Right atrium auricular region (tissue), 2 donors: ENCODE measurements around the gene RAPGEF2. TPM values are rescaled to one million over a fixed set of nuclear protein-coding genes. Genes with fewer than 3 reads are reported as not detected.

ENCODE experiments used
- DNase-seq: peaks from one replicate; pipeline ENCODE4 v3.0.0-alpha.2; 2019; ENCODE audit warnings: low spot score
- H3K27ac ChIP-seq, 2 donors: fragments of 200-600 bp; sonication (generic); 1 replicate in 1 of 2; 2 replicates in 1 of 2; pipeline ENCODE4 v1.5.1; 2016 to 2019
- H3K27me3 ChIP-seq, 2 donors: fragments of 200-600 bp; sonication (generic); one replicate each; pipeline versions ENCODE4 v1.5.1 to v1.6.0; 2017 to 2019
- H3K36me3 ChIP-seq: fragments of 200-600 bp; sonication (generic); one replicate; pipeline ENCODE4 v1.5.1; 2016
- H3K4me1 ChIP-seq, 2 donors: fragments of 200-600 bp; sonication (generic); one replicate each; pipeline versions ENCODE4 v1.5.1 to v1.6.0; 2017 to 2019
- H3K4me3 ChIP-seq, 2 donors: fragments of 200-600 bp; sonication (generic); 1 replicate in 1 of 2; 2 replicates in 1 of 2; pipeline ENCODE4 v1.5.1; 2017 to 2019; ENCODE audit warnings: mild to moderate bottlenecking in 1 of 2, moderate library complexity in 1 of 2
- H3K9me3 ChIP-seq, 2 donors: fragments of 200-600 bp; sonication (generic); one replicate each; pipeline ENCODE4 v1.5.1; 2019
- CTCF ChIP-seq, 2 donors: fragments of 200-600 bp; sonication (generic); IDR thresholded peaks; one replicate each; pipeline ENCODE4 v1.5.1; 2019; ENCODE audit warnings: antibody characterized with exemption in 2 of 2
- total RNA-seq, 2 donors: library from RNA; depleted of rRNA; stranded (reverse); fragments of >200 nt; gene quantifications; one replicate each; pipeline ENCODE4 v1.1.0, GENCODE V29; 2016

The RAPGEF2 gene
- total RNA-seq, 2 donors from 2014 or later: 49.8 to 51.5 TPM

- no peaks in the 10 kb centered on the region for H3K9me3 ChIP-seq
- TF ChIP-seq CTCF (IDR thresholded peaks at IDR 0.05): no peak
- no peaks in the 10 kb centered on the region for H3K27me3 ChIP-seq
- H3K36me3 ChIP-seq: no peaks in the 10 kb centered on the region
- DNase-seq: no peak
- H3K4me3 ChIP-seq: no peak overlapping the region
- H3K4me1 ChIP-seq: peaks cover 0 to 18% of the 10 kb centered on the region in 2 donors
- peak overlapping the region in 1 of 2 donors; percentile 1 for H3K27ac ChIP-seq
Measured at GRCh38 chr4:159280442-159281172, 177.7 kb downstream of the RAPGEF2 start.

GRCh38 chr4:159281771-159282170 lies 178.9 kb downstream of the RAPGEF2 start:
- DNase-seq: no peak
- TF ChIP-seq CTCF (IDR thresholded peaks at IDR 0.05): no peak
- H3K4me3 ChIP-seq: no peak overlapping the region
- no peak overlapping the region for H3K27ac ChIP-seq
- no peaks in the 10 kb centered on the region for H3K9me3 ChIP-seq
- peaks cover 0 to 18% of the 10 kb centered on the region in 2 donors for H3K4me1 ChIP-seq
- no peaks in the 10 kb centered on the region for H3K36me3 ChIP-seq
- no peaks in the 10 kb centered on the region for H3K27me3 ChIP-seq

GRCh38 chr4:159282329-159282728 lies 179.4 kb downstream of the RAPGEF2 start:
- Histone ChIP-seq H3K4me1 (peaks cover 0 to 18% of the 10 kb centered on the region in 2 donors), H3K4me3 (no peak overlapping the region), H3K27ac (no peak overlapping the region), H3K27me3 (no peaks in the 10 kb centered on the region), H3K36me3 (no peaks in the 10 kb centered on the region), H3K9me3 (no peaks in the 10 kb centered on the region)
- no peak for DNase-seq
- no peak for TF ChIP-seq CTCF (IDR thresholded peaks at IDR 0.05)

- Histone ChIP-seq H3K27ac (no peak overlapping the region), H3K4me1 (peaks cover 0 to 18% of the 10 kb centered on the region in 2 donors), H3K4me3 (no peak overlapping the region), H3K9me3 (no peaks in the 10 kb centered on the region), H3K27me3 (no peaks in the 10 kb centered on the region), H3K36me3 (no peaks in the 10 kb centered on the region)
- DNase-seq: no peak
- no peak for TF ChIP-seq CTCF (IDR thresholded peaks at IDR 0.05)
Measured at GRCh38 chr4:159282944-159283343, 180.1 kb downstream of the RAPGEF2 start.

- H3K27ac ChIP-seq: no peak overlapping the region
- DNase-seq: no peak
- no peaks in the 10 kb centered on the region for H3K9me3 ChIP-seq
- H3K36me3 ChIP-seq: no peaks in the 10 kb centered on the region
- TF ChIP-seq CTCF (IDR thresholded peaks at IDR 0.05): no peak
- H3K4me1 ChIP-seq: peaks cover 0 to 22% of the 10 kb centered on the region in 2 donors
- no peak overlapping the region for H3K4me3 ChIP-seq
- H3K27me3 ChIP-seq: no peaks in the 10 kb centered on the region
Measured at GRCh38 chr4:159283696-159284095, 180.8 kb downstream of the RAPGEF2 start.

GRCh38 chr4:159284113-159284512 lies 181.2 kb downstream of the RAPGEF2 start:
- H3K4me3 ChIP-seq: no peak overlapping the region
- TF ChIP-seq CTCF (IDR thresholded peaks at IDR 0.05): no peak
- no peaks in the 10 kb centered on the region for H3K9me3 ChIP-seq
- no peak for DNase-seq
- peaks cover 0 to 26% of the 10 kb centered on the region in 2 donors for H3K4me1 ChIP-seq
- H3K36me3 ChIP-seq: no peaks in the 10 kb centered on the region
- no peaks in the 10 kb centered on the region for H3K27me3 ChIP-seq
- no peak overlapping the region for H3K27ac ChIP-seq
